HepG2 (cell line): ENCODE measurements around the gene PSMD12. TPM values are rescaled to one million over a fixed set of nuclear protein-coding genes. Genes with fewer than 3 reads are reported as not detected.

Experiments
- ATAC-seq: fragments of 200-7000 bp; cut with Tn5 transposase; 3 replicates; pipeline ENCODE4 v1.9.1; 2020; ENCODE audit warnings: mild to moderate bottlenecking, moderate library complexity
- BruUV-seq: library from RNA; stranded (reverse); fragments of 400-500 nt; replicated peaks from 2 replicates; lab custom pipeline; 2021; lab: Mats Ljungman, UMichigan
- CTCF ChIA-PET: fragments of 300-600 bp; formaldehyde crosslinking; extraction: SDS; loops from one replicate; lab custom pipeline; 2021; ENCODE audit warnings: low total read pairs, inconsistent platforms, low intra/inter-chr PET ratio; lab: Yijun Ruan, JAX
- POLR2A ChIA-PET: fragments of 350-600 bp; sonication (Branson Sonifier 250); formaldehyde crosslinking; loops from one replicate; lab custom pipeline; 2020; ENCODE audit warnings: antibody characterized with exemption, inconsistent platforms; lab: Yijun Ruan, JAX
- DNase-seq: peaks from one replicate; pipeline ENCODE4 v3.0.0-alpha.2; 2015; ENCODE audit warnings: low spot score
- FAIRE-seq: peaks from 3 replicates; lab custom pipeline; 2011; peaks lifted over from hg19 to GRCh38; lab: Jason Lieb, UNC
- H2AFZ ChIP-seq: one replicate; pipeline ENCODE4 v1.6.1; 2011; ENCODE audit warnings: low read length, inconsistent platforms
- H3K27ac ChIP-seq: fragments of 300-600 bp; 3 replicates; pipeline ENCODE4 v1.8.0; 2011; ENCODE audit warnings: mixed run types, mild to moderate bottlenecking, mixed read lengths, low read length, inconsistent platforms; ENCODE audit not compliant: insufficient read depth; ENCODE audit errors: extremely low read length
- H3K27me3 ChIP-seq, 2 experiments: fragments of 200-600 bp in 1 of 2; 2 replicates in 1 of 2; 3 replicates in 1 of 2; pipeline versions ENCODE4 v1.6.0 to v1.8.0; 2011; ENCODE audit warnings: low read length in 2 of 2, mild to moderate bottlenecking in 2 of 2, moderate library complexity in 2 of 2, inconsistent platforms in 1 of 2; ENCODE audit not compliant: insufficient read depth in 2 of 2, control insufficient read depth in 1 of 2
- H3K36me3 ChIP-seq, 2 experiments: fragments of 200-600 bp in 1 of 2; replicated peaks in 1 of 2; 2 replicates in 1 of 2; 3 replicates in 1 of 2; pipeline versions ENCODE4 v1.5.1 to v1.8.0; 2011; ENCODE audit warnings: low read length in 2 of 2, inconsistent platforms in 1 of 2; ENCODE audit not compliant: insufficient read depth in 2 of 2, control insufficient read depth in 1 of 2
- H3K4me1 ChIP-seq: 2 replicates; pipeline ENCODE4 v1.5.1; 2012; ENCODE audit warnings: low read length, inconsistent platforms; ENCODE audit not compliant: insufficient read depth
- H3K4me2 ChIP-seq: 2 replicates; pipeline ENCODE4 v1.6.0; 2011; ENCODE audit warnings: low read depth, low read length, inconsistent platforms
- H3K4me3 ChIP-seq, 3 experiments: fragments of 200-600 bp in 1 of 3; sonication (generic), shearing (Covaris generic) in 1 of 3; replicated peaks in 1 of 3; 2 replicates each; pipeline ENCODE4 v1.5.1; 2011 to 2016; ENCODE audit warnings: low read length in 3 of 3, inconsistent platforms in 2 of 3, low read depth in 2 of 3, mild to moderate bottlenecking in 2 of 3, control low read depth in 1 of 3, mixed read lengths in 1 of 3; ENCODE audit not compliant: insufficient read depth in 1 of 3
- H3K79me2 ChIP-seq: one replicate; pipeline ENCODE4 v1.6.1; 2011; ENCODE audit warnings: low read length, inconsistent platforms; ENCODE audit not compliant: insufficient read depth
- H3K9ac ChIP-seq: 2 replicates; pipeline ENCODE4 v1.6.0; 2011; ENCODE audit warnings: mild to moderate bottlenecking, low read depth, low read length, inconsistent platforms; ENCODE audit not compliant: insufficient read depth
- H3K9me3 ChIP-seq: 2 replicates; pipeline ENCODE4 v1.5.1; 2012; ENCODE audit warnings: mild to moderate bottlenecking, low read length
- H4K20me1 ChIP-seq: 2 replicates; pipeline ENCODE4 v1.6.0; 2011; ENCODE audit warnings: inconsistent platforms, mild to moderate bottlenecking, low read length, moderate library complexity; ENCODE audit not compliant: insufficient read depth
- ATRX ChIP-seq: sonication (generic); formaldehyde crosslinking; IDR thresholded peaks from 2 replicates; pipeline ENCODE4 v1.4.0; 2020; ENCODE audit warnings: missing genetic modification reagents, borderline replicate concordance
- GFI1 ChIP-seq: sonication (generic); formaldehyde crosslinking; IDR thresholded peaks from 2 replicates; pipeline ENCODE4 v1.5.0; 2020; ENCODE audit warnings: missing genetic modification reagents, mild to moderate bottlenecking, borderline replicate concordance
- HINFP ChIP-seq: sonication (generic); formaldehyde crosslinking; IDR thresholded peaks from 2 replicates; pipeline ENCODE4 v1.4.0; 2020; ENCODE audit warnings: low read depth, mild to moderate bottlenecking, missing genetic modification reagents
- HOXA7 ChIP-seq: sonication (generic); formaldehyde crosslinking; IDR thresholded peaks from 2 replicates; pipeline ENCODE4 v1.8.1; 2022; ENCODE audit warnings: mild to moderate bottlenecking, missing genetic modification reagents, moderate library complexity
- MNT ChIP-seq: fragments of 450-650 bp; IDR thresholded peaks from 2 replicates; pipeline ENCODE4 v1.6.1; 2016
- MTF1 ChIP-seq: sonication (generic); formaldehyde crosslinking; IDR thresholded peaks from 2 replicates; pipeline ENCODE4 v1.5.0; 2020; ENCODE audit warnings: missing genetic modification reagents
- PHF5A ChIP-seq: IDR thresholded peaks from one replicate; pipeline ENCODE4 v1.6.1; 2018; ENCODE audit warnings: low read depth, missing genetic modification reagents; ENCODE audit not compliant: unreplicated experiment
- SALL2 ChIP-seq: sonication (generic); formaldehyde crosslinking; IDR thresholded peaks from 2 replicates; pipeline ENCODE4 v1.8.1; 2023; ENCODE audit warnings: mild to moderate bottlenecking, missing genetic modification reagents, inconsistent platforms
- SNAI1 ChIP-seq: sonication (generic); formaldehyde crosslinking; IDR thresholded peaks from 2 replicates; pipeline ENCODE4 v1.5.0; 2020; ENCODE audit warnings: mild to moderate bottlenecking, missing genetic modification reagents, borderline replicate concordance
- ZBTB7B ChIP-seq: sonication (generic); formaldehyde crosslinking; IDR thresholded peaks from 2 replicates; pipeline ENCODE4 v1.4.0; 2020; ENCODE audit warnings: missing genetic modification reagents
- ZFP90 ChIP-seq: sonication (generic); formaldehyde crosslinking; IDR thresholded peaks from 2 replicates; pipeline ENCODE4 v1.8.0; 2022; ENCODE audit warnings: missing genetic modification reagents, mild to moderate bottlenecking, inconsistent platforms, borderline replicate concordance
- ZFP91 ChIP-seq: sonication (generic); formaldehyde crosslinking; IDR thresholded peaks from 2 replicates; pipeline ENCODE4 v1.9.0; 2022; ENCODE audit warnings: missing genetic modification reagents, mild to moderate bottlenecking, borderline replicate concordance
- ZNF17 ChIP-seq: sonication (generic); formaldehyde crosslinking; IDR thresholded peaks from 2 replicates; pipeline ENCODE4 v1.5.0; 2020; ENCODE audit warnings: mild to moderate bottlenecking, missing genetic modification reagents
- ZNF550 ChIP-seq: sonication (generic); formaldehyde crosslinking; IDR thresholded peaks from 2 replicates; pipeline ENCODE4 v1.4.0; 2020; ENCODE audit warnings: mild to moderate bottlenecking, missing genetic modification reagents, borderline replicate concordance
- ZNF605 ChIP-seq: sonication (generic); formaldehyde crosslinking; IDR thresholded peaks from 2 replicates; pipeline ENCODE4 v1.8.0; 2022; ENCODE audit warnings: mild to moderate bottlenecking, missing genetic modification reagents
- ZSCAN30 ChIP-seq: sonication (generic); formaldehyde crosslinking; IDR thresholded peaks from 2 replicates; pipeline ENCODE4 v1.5.0; 2020; ENCODE audit warnings: mild to moderate bottlenecking, missing genetic modification reagents
- ZSCAN9 ChIP-seq: IDR thresholded peaks from 2 replicates; pipeline ENCODE4 v1.6.1; 2016; ENCODE audit warnings: borderline replicate concordance
- ZZZ3 ChIP-seq: sonication (generic); formaldehyde crosslinking; IDR thresholded peaks from 2 replicates; pipeline ENCODE4 v1.4.0; 2020; ENCODE audit warnings: missing genetic modification reagents, mild to moderate bottlenecking, borderline replicate concordance
- WGBS: methylation state at CpG from one replicate; pipeline ENCODE4 v1.1.6; 2017; ENCODE audit warnings: low lambda C conversion rate; 5-methylcytosine and 5-hydroxymethylcytosine counted together
- in situ Hi-C: cut with HindIII; loops from 2 replicates; pipeline ENCODE4 v1.10.0; 2017; ENCODE audit warnings: low pct_unique_long_range_greater_than_20kb; ENCODE audit not compliant: extremely low pct_ligation_motif_present
- intact Hi-C: fragments of 100-400 bp; cut with micrococcal nuclease; formaldehyde crosslinking; loops from one replicate; pipeline ENCODE4 v1.10.0; 2022; ENCODE audit not compliant: unreplicated experiment
- polyA plus RNA-seq, 8 experiments: library from polyadenylated mRNA; depleted of rRNA in 3 of 8; stranded (reverse) in 7 of 8; unstranded in 1 of 8; fragments of >200 nt; fragmentation: Illumina TruSeq in 4 of 8; extraction: Trizol in 4 of 8; gene quantifications; 2 replicates each; pipeline versions ENCODE4 v1.2.1 to v1.2.3, GENCODE V29; 2011 to 2016; ENCODE audit warnings: low read depth in 4 of 8, missing spikeins in 1 of 8, mixed read lengths in 1 of 8; ENCODE audit not compliant: insufficient read depth in 1 of 8
- total RNA-seq, 5 experiments: library from RNA; depleted of rRNA; stranded (reverse); fragments of >200 nt; fragmentation: Illumina TruSeq; extraction: Trizol; gene quantifications; 2 replicates each; pipeline ENCODE4 v1.2.3, GENCODE V29; 2016; ENCODE audit warnings: low read depth in 1 of 5

The PSMD12 gene
- total and polyA plus RNA-seq, 2 of the 13 experiments (the other 11 are each of a cell fraction or from before 2014, with no cell fraction given), result 27.4 to 71.7 TPM

DNA sequence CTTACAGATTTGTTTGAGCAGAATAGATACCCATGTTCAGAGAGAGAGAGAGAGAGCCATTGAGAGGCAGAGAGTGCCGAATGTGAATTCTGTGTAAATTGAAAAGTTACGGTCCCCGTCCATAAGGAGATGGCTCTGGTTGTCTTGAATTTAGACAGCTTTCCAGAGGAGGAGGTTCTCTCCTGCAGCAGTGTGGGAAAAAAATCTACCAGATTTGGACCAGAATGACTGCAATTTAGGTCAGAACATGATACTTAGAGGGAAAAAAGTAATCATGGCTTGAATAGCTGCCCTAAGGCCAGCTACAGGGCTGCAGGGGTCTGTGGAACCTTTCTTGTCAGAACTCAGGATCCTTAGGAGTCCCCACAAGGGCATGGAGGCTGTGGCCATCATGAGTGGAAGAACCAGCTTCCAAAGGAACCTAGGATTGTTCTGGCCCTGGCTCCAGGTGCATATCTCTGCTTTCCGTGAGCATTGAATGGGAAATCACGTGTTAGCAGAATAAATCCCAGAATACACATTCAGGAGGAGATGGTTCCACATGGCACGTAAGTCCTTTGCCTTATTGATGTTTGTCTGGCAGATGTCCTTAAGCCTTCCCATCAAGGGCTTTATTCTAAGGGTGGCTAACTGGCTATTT lies 23.7 kb upstream of the PSMD12 start:
- intact Hi-C loops, result no loop called here
- no peaks in the 10 kb centered on the region for H4K20me1 ChIP-seq
- peak overlapping the region; percentile 72 for H3K4me2 ChIP-seq
- no peaks in the 10 kb centered on the region for H3K9me3 ChIP-seq
- ChIA-PET POLR2A (interaction anchor here (1.0 to 2.2 kb wide), 2 partner anchors 11 to 139 kb away, joined by 3 to 7 read pairs; no protein-coding TSS in a partner anchor), CTCF (interaction anchor here (1.1 kb wide), 1 partner anchor 12 kb away, joined by 4 read pairs; no protein-coding TSS in a partner anchor)
- BruUV-seq, result no TSS peak
- in situ Hi-C loops, result no loop called here
- peak overlapping the region; percentile 9 for H3K27ac ChIP-seq
- peak; percentile 18; the same call in 1 of the 3 replicates for ATAC-seq
- H2AFZ ChIP-seq, result no peak overlapping the region
- H3K79me2 ChIP-seq, result no peaks in the 10 kb centered on the region
- DNase-seq, result no peak
- no peaks in the 10 kb centered on the region for H3K36me3 ChIP-seq
- peaks cover 15% of the 10 kb centered on the region for H3K4me1 ChIP-seq
- WGBS, result 54% methylated on average over 6 of the region's 6 CpGs
- FAIRE-seq, result no peak
- H3K27me3 ChIP-seq, result no peaks in the 10 kb centered on the region
- H3K4me3 ChIP-seq, result peak overlapping the region in 1 of 3 experiments; percentile 20; a peak in 1 of 6 replicates
- H3K9ac ChIP-seq, result no peak overlapping the region
- TF ChIP-seq MNT, result peak; percentile 84
- no peak for TF ChIP-seq MTF1
- TF ChIP-seq ZZZ3 (CRISPR knock-in tag), result no peak
- TF ChIP-seq ZSCAN30 (CRISPR knock-in tag), result no peak
- TF ChIP-seq HINFP, result no peak
- no peak for TF ChIP-seq ZNF17 (CRISPR knock-in tag)
- TF ChIP-seq PHF5A, result no peak
- no peak for TF ChIP-seq SNAI1 (CRISPR knock-in tag)
- peak; percentile 35; the same call in 1 of the 2 replicates for TF ChIP-seq GFI1 (CRISPR knock-in tag)
- TF ChIP-seq HOXA7, result no peak
- TF ChIP-seq ZFP91, result peak; percentile 13; the same call in 1 of the 2 replicates
- TF ChIP-seq ATRX (CRISPR knock-in tag), result no peak
- no peak for TF ChIP-seq ZNF605
- TF ChIP-seq SALL2 (CRISPR knock-in tag), result no peak
- 0 out of 2 replicates have a peak, but pooled peaks have one; percentile 18 for TF ChIP-seq ZFP90 (CRISPR knock-in tag)
- no peak for TF ChIP-seq ZBTB7B (CRISPR knock-in tag)
- TF ChIP-seq ZSCAN9 (CRISPR knock-in tag), result no peak
- TF ChIP-seq ZNF550 (CRISPR knock-in tag), result no peak
